Progenitor cell of endocrine pancreas (in vitro differentiated cells): Measurements from ENCODE around the gene TBC1D3I. TPM values are rescaled to one million over a fixed set of nuclear protein-coding genes. Genes with fewer than 3 reads are reported as not detected.
"Not testable (repeated sequence)": the region's sequence is repeated elsewhere in the genome, so short reads cannot be mapped to it uniquely, and the experiment has no call there.

Source experiments
- DNase-seq: peaks from one replicate; pipeline ENCODE4 v3.0.0; 2021; ENCODE audit warnings: low spot score; ENCODE audit not compliant: unreplicated experiment
- H3K27ac Mint-ChIP-seq: 2 replicates; pipeline ENCODE4 v1.8.0; 2021; ENCODE audit warnings: mild to moderate bottlenecking, moderate library complexity, mixed read lengths
- H3K27me3 Mint-ChIP-seq: 2 replicates; pipeline ENCODE4 v1.8.0; 2021; ENCODE audit warnings: mixed read lengths
- H3K36me3 Mint-ChIP-seq: 2 replicates; pipeline ENCODE4 v1.8.0; 2022; ENCODE audit warnings: mixed read lengths; ENCODE audit not compliant: insufficient read depth
- H3K4me1 Mint-ChIP-seq: 2 replicates; pipeline ENCODE4 v1.8.0; 2021; ENCODE audit warnings: low read depth, mixed read lengths
- H3K4me3 Mint-ChIP-seq: 2 replicates; pipeline ENCODE4 v1.8.0; 2021; ENCODE audit warnings: low read depth, mild to moderate bottlenecking, moderate library complexity, mixed read lengths
- H3K9me3 Mint-ChIP-seq: 2 replicates; pipeline ENCODE4 v1.8.0; 2021; ENCODE audit warnings: low read depth, mixed read lengths
- CTCF ChIP-seq: fragments of 200-600 bp; sonication (generic); IDR thresholded peaks from one replicate; pipeline ENCODE4 v1.5.0; 2021; ENCODE audit warnings: antibody characterized with exemption, mild to moderate bottlenecking; ENCODE audit not compliant: unreplicated experiment
- total RNA-seq: library from RNA; stranded (reverse); gene quantifications from 2 replicates; pipeline ENCODE4 v1.2.1, GENCODE V29; 2021

The TBC1D3I gene
- total RNA-seq, 1 donor from 2014 or later, result 0.77 TPM

- H3K4me3 Mint-ChIP-seq, H3K27ac Mint-ChIP-seq, H3K36me3 Mint-ChIP-seq, DNase-seq, H3K4me1 Mint-ChIP-seq: not testable (repeated sequence)
- H3K9me3 Mint-ChIP-seq, result peaks cover 15% of the 10 kb centered on the region
- peaks cover 28% of the 10 kb centered on the region for H3K27me3 Mint-ChIP-seq
These were observed 48.7 kb downstream of the TBC1D3I start for GRCh38 chr17:36215406-36216308.

GRCh38 chr17:36214918-36215317, 49.5 kb downstream of the TBC1D3I start:
- no peak overlapping the region for H3K4me3 Mint-ChIP-seq
- H3K27me3 Mint-ChIP-seq, result peaks cover 30% of the 10 kb centered on the region
- peaks cover 15% of the 10 kb centered on the region for H3K9me3 Mint-ChIP-seq

GRCh38 chr17:36213695-36214094, 50.7 kb downstream of the TBC1D3I start:
- H3K9me3 Mint-ChIP-seq, result peaks cover 8% of the 10 kb centered on the region
- no peaks in the 10 kb centered on the region for H3K4me1 Mint-ChIP-seq
- H3K4me3 Mint-ChIP-seq, result no peak overlapping the region
- H3K27me3 Mint-ChIP-seq, result peaks cover 31% of the 10 kb centered on the region
- peaks cover 2% of the 10 kb centered on the region for H3K36me3 Mint-ChIP-seq
- no peak for TF ChIP-seq CTCF
- DNase-seq, result no peak
- no peak overlapping the region for H3K27ac Mint-ChIP-seq

More at GRCh38 chr17:36214918-36215317, 49.5 kb downstream of the TBC1D3I start:
- H3K36me3 Mint-ChIP-seq, result peaks cover 2% of the 10 kb centered on the region
- no peak for TF ChIP-seq CTCF
- DNase-seq, result no peak
- no peaks in the 10 kb centered on the region for H3K4me1 Mint-ChIP-seq
- no peak overlapping the region for H3K27ac Mint-ChIP-seq

DNA sequence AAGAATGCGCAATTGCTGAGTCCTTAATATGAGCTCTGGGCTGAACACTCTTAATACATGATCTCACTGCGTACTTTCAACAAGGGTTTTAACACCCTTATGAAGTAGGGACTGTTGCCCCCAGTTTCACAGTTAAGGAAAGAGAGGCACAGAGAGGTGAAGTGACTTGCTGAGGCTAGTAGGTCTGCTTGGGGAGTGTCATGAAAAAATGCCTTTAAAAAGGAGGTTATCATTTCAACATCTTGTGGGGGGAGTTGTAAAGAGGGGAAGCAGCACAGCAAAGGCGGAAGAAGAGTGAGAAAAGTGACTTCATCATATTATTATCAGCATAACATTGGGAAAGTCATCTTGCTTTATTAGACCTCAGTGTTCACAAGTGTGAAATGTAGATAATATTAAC, 51.4 kb downstream of the TBC1D3I start:
- H3K27me3 Mint-ChIP-seq, result peaks cover 31% of the 10 kb centered on the region
- peaks cover 4% of the 10 kb centered on the region for H3K9me3 Mint-ChIP-seq
- H3K4me1 Mint-ChIP-seq, result no peaks in the 10 kb centered on the region
- no peak for TF ChIP-seq CTCF
- no peaks in the 10 kb centered on the region for H3K36me3 Mint-ChIP-seq
- H3K4me3 Mint-ChIP-seq, result no peak overlapping the region
- H3K27ac Mint-ChIP-seq, result no peak overlapping the region
- no peak for DNase-seq

DNA sequence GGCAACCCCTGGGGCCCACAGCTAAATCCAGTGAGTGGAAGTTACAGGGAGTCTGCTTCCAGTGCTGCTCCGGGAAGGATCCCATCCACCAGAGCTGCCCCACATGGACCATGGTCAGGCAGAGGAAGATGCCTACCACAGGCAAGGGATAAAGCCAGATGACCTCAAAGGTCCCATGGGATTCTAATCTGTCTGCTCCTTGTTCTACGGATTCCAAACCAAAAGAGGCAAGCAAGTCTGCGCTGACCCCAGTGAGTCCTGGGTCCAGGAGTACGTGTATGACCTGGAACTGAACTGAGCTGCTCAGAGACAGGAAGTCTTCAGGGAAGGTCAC, 52.1 kb downstream of the TBC1D3I start:
- Mint-ChIP-seq H3K27me3 (peaks cover 32% of the 10 kb centered on the region), H3K4me3 (no peak overlapping the region), H3K36me3 (no peaks in the 10 kb centered on the region), H3K27ac (no peak overlapping the region), H3K9me3 (no peaks in the 10 kb centered on the region), H3K4me1 (no peaks in the 10 kb centered on the region)
- DNase-seq, result no peak
- TF ChIP-seq CTCF, result no peak

DNA sequence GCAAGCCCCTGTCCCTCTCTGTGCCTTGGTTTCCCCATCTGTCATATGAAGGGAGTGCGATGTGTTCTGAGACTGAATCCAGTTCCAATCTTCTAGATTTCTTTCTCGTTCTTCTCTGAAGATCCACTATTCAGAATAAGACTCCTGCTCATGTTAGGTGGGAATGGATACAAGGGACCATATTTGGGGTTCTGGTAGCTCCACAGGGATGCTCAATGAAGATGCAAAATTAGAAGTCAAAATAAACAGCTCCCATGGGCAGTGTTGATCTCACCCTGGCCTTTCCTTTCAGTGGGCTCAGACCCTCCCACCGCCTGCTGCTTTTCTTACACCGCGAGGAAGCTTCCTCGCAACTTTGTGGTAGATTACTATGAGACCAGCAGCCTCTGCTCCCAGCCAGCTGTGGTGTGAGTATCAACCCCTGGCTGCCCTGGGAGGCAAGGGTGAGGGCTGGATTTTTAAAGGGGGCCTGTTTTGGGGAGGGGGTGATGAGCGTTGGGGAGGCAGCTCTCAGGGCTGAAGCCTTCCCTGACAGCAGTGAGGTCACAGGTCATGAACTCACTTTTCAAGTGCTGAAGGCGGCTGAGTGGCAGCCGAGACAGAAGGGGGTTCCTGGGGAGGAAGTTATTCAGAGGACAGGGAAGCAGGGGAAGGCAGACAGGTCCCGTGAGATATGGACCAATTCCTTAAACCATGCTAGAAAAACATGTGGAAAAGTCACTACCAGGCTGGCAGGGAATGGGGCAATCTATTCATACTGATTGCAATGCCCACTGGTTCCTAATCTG, 52.7 kb downstream of the TBC1D3I start:
- not testable (repeated sequence) for H3K4me3 Mint-ChIP-seq, H3K4me1 Mint-ChIP-seq, H3K27ac Mint-ChIP-seq, H3K36me3 Mint-ChIP-seq, DNase-seq, H3K9me3 Mint-ChIP-seq
- H3K27me3 Mint-ChIP-seq, result peaks cover 36% of the 10 kb centered on the region

DNA sequence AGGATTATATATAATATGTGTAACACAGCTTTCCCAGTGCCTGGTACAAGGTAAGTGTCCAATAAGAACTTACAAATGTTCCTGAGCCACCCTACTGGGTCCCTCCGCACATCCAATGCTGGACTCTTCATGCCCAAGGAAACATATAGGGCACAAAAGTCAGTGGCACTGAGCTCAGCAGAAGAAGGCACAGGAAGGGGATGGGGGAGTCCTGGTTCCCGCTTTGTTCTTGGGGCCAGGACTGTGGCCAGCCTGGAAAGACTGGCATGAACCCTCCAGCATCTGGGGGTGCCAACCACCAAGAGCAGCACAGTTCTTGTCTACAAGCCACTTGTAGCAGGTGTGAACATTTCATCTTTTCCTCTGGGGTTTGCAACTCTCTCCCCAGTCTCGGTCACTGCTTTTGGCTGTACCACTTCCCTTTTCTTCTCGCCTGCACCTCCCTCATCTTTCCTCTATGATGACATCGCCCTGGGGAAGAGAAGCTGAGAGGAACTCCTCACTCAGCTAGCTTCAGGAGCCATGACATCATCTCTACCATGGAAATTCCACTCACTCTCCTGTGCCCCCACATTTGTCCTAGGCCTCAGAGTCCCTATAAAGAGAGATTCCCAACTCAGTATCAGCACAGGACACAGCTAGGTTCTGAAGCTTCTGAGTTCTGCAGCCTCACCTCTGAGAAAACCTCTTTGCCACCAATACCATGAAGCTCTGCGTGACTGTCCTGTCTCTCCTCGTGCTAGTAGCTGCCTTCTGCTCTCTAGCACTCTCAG, 53.7 kb downstream of the TBC1D3I start, which contains the start of gene CCL4L2:
Gene CCL4L2, plus strand, starts transcription at position 625 of the 773 bp plus-strand sequence.
- not testable (repeated sequence) for H3K36me3 Mint-ChIP-seq, H3K4me1 Mint-ChIP-seq, DNase-seq, H3K4me3 Mint-ChIP-seq, H3K27ac Mint-ChIP-seq, H3K9me3 Mint-ChIP-seq
- H3K27me3 Mint-ChIP-seq, result peaks cover 36% of the 10 kb centered on the region
